ENCODE measurements around the gene ASB7.

ASB7 gene

DNA sequence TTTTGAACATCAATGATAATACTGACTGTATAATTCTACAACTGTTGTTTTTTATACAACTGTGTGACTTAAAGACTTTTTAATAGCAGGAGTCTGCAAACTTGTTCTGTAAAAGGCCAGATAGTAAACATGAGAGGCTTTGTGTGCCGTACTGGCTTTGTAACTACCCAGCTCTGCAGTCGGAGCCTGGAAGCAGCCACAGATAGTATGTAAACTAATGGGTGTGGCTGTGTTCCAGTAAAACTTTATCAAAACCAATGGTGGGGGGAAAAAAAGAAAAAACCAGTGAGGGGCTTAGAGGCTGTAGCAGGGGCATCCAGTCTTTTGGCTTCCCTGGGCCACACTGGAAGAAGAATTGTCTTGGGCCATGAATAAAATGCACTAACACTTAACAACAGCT is 11.9 kb downstream of the ASB7 start:
- ChIA-PET CTCF (interaction anchor here (0.6 to 1.5 kb wide), 4 partner anchors 18 to 965 kb away, joined by 4 to 8 read pairs (median 6); no protein-coding TSS in a partner anchor), POLR2A (interaction anchor here (0.6 to 0.7 kb wide), 3 partner anchors 29 to 421 kb away, joined by 4 to 6 read pairs (median 5); no protein-coding TSS in a partner anchor)
- TF ChIP-seq, protein P1, sequence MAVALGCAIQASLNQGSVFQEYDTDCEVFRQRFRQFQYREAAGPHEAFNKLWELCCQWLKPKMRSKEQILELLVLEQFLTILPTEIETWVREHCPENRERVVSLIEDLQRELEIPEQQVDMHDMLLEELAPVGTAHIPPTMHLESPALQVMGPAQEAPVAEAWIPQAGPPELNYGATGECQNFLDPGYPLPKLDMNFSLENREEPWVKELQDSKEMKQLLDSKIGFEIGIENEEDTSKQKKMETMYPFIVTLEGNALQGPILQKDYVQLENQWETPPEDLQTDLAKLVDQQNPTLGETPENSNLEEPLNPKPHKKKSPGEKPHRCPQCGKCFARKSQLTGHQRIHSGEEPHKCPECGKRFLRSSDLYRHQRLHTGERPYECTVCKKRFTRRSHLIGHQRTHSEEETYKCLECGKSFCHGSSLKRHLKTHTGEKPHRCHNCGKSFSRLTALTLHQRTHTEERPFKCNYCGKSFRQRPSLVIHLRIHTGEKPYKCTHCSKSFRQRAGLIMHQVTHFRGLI (tag by site-specific recombination; IDR thresholded peaks at IDR 0.05) = no peak
- TF ChIP-seq SCRT1 (tag by site-specific recombination; IDR thresholded peaks at IDR 0.05; ENCODE audit: borderline replicate concordance) (no peak), ZBTB7A (tag by site-specific recombination; IDR thresholded peaks at IDR 0.05; ENCODE audit: low read depth) (no peak), ZNF529 (tag by site-specific recombination; IDR thresholded peaks at IDR 0.05; ENCODE audit: insufficient replicate concordance) (no peak), ZNF175 (tag by site-specific recombination; IDR thresholded peaks at IDR 0.05) (no peak), MEIS1 (CRISPR knock-in tag; IDR thresholded peaks at IDR 0.05; ENCODE audit: borderline replicate concordance) (no peak), ZNF341 (tag by site-specific recombination; IDR thresholded peaks at IDR 0.05; ENCODE audit: low read depth) (no peak), ZNF707 (tag by site-specific recombination; IDR thresholded peaks at IDR 0.05) (no peak), ZNF16 (tag by site-specific recombination; IDR thresholded peaks at IDR 0.05; ENCODE audit: low read depth) (no peak), ZNF629 (tag by site-specific recombination; IDR thresholded peaks at IDR 0.05) (no peak)
- TF ChIP-seq, protein P2, sequence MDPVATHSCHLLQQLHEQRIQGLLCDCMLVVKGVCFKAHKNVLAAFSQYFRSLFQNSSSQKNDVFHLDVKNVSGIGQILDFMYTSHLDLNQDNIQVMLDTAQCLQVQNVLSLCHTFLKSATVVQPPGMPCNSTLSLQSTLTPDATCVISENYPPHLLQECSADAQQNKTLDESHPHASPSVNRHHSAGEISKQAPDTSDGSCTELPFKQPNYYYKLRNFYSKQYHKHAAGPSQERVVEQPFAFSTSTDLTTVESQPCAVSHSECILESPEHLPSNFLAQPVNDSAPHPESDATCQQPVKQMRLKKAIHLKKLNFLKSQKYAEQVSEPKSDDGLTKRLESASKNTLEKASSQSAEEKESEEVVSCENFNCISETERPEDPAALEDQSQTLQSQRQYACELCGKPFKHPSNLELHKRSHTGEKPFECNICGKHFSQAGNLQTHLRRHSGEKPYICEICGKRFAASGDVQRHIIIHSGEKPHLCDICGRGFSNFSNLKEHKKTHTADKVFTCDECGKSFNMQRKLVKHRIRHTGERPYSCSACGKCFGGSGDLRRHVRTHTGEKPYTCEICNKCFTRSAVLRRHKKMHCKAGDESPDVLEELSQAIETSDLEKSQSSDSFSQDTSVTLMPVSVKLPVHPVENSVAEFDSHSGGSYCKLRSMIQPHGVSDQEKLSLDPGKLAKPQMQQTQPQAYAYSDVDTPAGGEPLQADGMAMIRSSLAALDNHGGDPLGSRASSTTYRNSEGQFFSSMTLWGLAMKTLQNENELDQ (tag by site-specific recombination; IDR thresholded peaks at IDR 0.05; ENCODE audit: low read depth) = no peak
- no peaks in the 10 kb centered on the region for H3K4me1 ChIP-seq (ENCODE audit: control insufficient read depth, insufficient read depth, low read length)
- H3K4me3 ChIP-seq (ENCODE audit: low read depth, low read length) = no peak overlapping the region
- no peaks in the 10 kb centered on the region for H3K9me3 ChIP-seq (ENCODE audit: control insufficient read depth, insufficient read depth, low read depth, low read length)
- H3K36me3 ChIP-seq (ENCODE audit: control insufficient read depth in 2 of 2, insufficient read depth in 1 of 2, low read length in 2 of 2) = peaks cover 45 to 57% of the 10 kb centered on the region in 2 experiments
- no peak overlapping the region for H3K27ac ChIP-seq (ENCODE audit: extremely low read depth, low read depth, low read length)

DNA sequence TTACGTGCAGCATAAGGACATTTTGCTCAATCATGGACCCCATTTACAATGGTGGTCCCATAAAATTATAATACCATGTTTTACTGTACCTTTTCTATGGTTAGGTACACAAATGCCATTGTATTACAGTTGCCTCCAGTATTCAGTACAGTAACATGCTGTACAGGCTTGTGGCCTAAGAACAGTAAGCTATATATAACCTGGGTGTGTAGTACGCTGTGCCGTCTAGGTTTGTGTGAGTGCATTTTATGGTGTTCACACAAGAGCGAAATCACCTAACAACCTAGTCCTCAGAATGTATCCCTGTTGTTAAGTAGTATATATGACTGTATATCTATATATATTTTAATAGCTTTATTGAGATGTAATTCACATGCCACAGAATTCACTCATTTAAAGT is 12.5 kb downstream of the ASB7 start:
- CTCF ChIA-PET = interaction anchor here (0.5 to 1.5 kb wide), 6 partner anchors 12 to 393 kb away, joined by 3 to 8 read pairs (median 4); partner anchors contain the start of gene ADAMTS17
- no peak for TF ChIP-seq ZNF670 (tag by site-specific recombination; IDR thresholded peaks at IDR 0.05; ENCODE audit: low read depth)
- TF ChIP-seq, protein P3, sequence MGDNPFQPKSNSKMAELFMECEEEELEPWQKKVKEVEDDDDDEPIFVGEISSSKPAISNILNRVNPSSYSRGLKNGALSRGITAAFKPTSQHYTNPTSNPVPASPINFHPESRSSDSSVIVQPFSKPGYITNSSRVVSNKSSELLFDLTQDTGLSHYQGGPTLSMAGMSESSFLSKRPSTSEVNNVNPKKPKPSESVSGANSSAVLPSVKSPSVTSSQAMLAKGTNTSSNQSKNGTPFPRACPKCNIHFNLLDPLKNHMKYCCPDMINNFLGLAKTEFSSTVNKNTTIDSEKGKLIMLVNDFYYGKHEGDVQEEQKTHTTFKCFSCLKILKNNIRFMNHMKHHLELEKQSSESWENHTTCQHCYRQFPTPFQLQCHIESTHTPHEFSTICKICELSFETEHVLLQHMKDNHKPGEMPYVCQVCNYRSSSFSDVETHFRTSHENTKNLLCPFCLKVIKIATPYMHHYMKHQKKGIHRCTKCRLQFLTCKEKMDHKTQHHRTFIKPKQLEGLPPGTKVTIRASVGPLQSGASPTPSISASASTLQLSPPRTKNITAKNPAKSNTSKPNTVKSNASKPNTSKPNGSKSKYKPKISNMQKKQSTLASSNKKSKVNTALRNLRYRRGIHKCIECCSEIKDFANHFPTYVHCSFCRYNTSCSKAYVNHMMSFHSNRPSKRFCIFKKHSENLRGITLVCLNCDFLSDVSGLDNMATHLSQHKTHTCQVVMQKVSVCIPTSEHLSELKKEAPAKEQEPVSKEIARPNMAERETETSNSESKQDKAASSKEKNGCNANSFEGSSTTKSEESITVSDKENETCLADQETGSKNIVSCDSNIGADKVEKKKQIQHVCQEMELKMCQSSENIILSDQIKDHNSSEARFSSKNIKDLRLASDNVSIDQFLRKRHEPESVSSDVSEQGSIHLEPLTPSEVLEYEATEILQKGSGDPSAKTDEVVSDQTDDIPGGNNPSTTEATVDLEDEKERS (tag by site-specific recombination; IDR thresholded peaks at IDR 0.05) = no peak
- no peak for TF ChIP-seq ZSCAN23 (tag by site-specific recombination; IDR thresholded peaks at IDR 0.05)
- TF ChIP-seq ZSCAN30 (tag by site-specific recombination; IDR thresholded peaks at IDR 0.05) = no peak
- TF ChIP-seq, protein P4, sequence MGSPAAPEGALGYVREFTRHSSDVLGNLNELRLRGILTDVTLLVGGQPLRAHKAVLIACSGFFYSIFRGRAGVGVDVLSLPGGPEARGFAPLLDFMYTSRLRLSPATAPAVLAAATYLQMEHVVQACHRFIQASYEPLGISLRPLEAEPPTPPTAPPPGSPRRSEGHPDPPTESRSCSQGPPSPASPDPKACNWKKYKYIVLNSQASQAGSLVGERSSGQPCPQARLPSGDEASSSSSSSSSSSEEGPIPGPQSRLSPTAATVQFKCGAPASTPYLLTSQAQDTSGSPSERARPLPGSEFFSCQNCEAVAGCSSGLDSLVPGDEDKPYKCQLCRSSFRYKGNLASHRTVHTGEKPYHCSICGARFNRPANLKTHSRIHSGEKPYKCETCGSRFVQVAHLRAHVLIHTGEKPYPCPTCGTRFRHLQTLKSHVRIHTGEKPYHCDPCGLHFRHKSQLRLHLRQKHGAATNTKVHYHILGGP (tag by site-specific recombination; IDR thresholded peaks at IDR 0.05) = no peak
- no peak for TF ChIP-seq KLF10 (tag by site-specific recombination; IDR thresholded peaks at IDR 0.05)
- TF ChIP-seq ZNF433 (tag by site-specific recombination; IDR thresholded peaks at IDR 0.05; ENCODE audit: low read depth) = no peak
- no peak for TF ChIP-seq ZNF155 (tag by site-specific recombination; IDR thresholded peaks at IDR 0.05)
- TF ChIP-seq ZNF621 (tag by site-specific recombination; IDR thresholded peaks at IDR 0.05) = no peak
- TF ChIP-seq ZNF571 (tag by site-specific recombination; IDR thresholded peaks at IDR 0.05) = no peak
- TF ChIP-seq, protein P5, sequence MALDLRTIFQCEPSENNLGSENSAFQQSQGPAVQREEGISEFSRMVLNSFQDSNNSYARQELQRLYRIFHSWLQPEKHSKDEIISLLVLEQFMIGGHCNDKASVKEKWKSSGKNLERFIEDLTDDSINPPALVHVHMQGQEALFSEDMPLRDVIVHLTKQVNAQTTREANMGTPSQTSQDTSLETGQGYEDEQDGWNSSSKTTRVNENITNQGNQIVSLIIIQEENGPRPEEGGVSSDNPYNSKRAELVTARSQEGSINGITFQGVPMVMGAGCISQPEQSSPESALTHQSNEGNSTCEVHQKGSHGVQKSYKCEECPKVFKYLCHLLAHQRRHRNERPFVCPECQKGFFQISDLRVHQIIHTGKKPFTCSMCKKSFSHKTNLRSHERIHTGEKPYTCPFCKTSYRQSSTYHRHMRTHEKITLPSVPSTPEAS (tag by site-specific recombination; IDR thresholded peaks at IDR 0.05) = no peak
- no peak for TF ChIP-seq ZNF366 (tag by site-specific recombination; conservative IDR thresholded peaks at IDR 0.05)
- TF ChIP-seq, protein P6, sequence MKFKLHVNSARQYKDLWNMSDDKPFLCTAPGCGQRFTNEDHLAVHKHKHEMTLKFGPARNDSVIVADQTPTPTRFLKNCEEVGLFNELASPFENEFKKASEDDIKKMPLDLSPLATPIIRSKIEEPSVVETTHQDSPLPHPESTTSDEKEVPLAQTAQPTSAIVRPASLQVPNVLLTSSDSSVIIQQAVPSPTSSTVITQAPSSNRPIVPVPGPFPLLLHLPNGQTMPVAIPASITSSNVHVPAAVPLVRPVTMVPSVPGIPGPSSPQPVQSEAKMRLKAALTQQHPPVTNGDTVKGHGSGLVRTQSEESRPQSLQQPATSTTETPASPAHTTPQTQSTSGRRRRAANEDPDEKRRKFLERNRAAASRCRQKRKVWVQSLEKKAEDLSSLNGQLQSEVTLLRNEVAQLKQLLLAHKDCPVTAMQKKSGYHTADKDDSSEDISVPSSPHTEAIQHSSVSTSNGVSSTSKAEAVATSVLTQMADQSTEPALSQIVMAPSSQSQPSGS (tag by site-specific recombination; IDR thresholded peaks at IDR 0.05; ENCODE audit: low read depth) = no peak

More for the DNA sequence above, 12.5 kb downstream of the ASB7 start:
- H3K4me3 ChIP-seq (ENCODE audit: low read depth, low read length) = no peak overlapping the region
- POLR2A ChIA-PET = interaction anchor here (0.7 kb wide), 1 partner anchor 58 kb away, joined by 5 read pairs; no protein-coding TSS in a partner anchor
- H3K4me1 ChIP-seq (ENCODE audit: control insufficient read depth, insufficient read depth, low read length) = no peaks in the 10 kb centered on the region
- H3K9me3 ChIP-seq (ENCODE audit: control insufficient read depth, insufficient read depth, low read depth, low read length) = no peaks in the 10 kb centered on the region
- no peak overlapping the region for H3K27ac ChIP-seq (ENCODE audit: extremely low read depth, low read depth, low read length)
- peaks cover 41 to 56% of the 10 kb centered on the region in 2 experiments for H3K36me3 ChIP-seq (ENCODE audit: control insufficient read depth in 2 of 2, insufficient read depth in 1 of 2, low read length in 2 of 2)

All from HEK293 (cell line).